NCI-H1694 (cell line): ENCODE measurements around the gene AZU1.
"Not testable (repeated sequence)": the region's sequence is repeated elsewhere in the genome, so short reads cannot be mapped to it uniquely, and the experiment has no call there.

Experiments
- DNase-seq: peaks from one replicate; lab custom pipeline; 2025; lab: John Stamatoyannopoulos, UW

The AZU1 gene

GRCh38 chr19:829129-829758 lies 1.6 kb downstream of the AZU1 start:
- DNase-seq, result no peak

- DNase-seq, result no peak
These were observed 4.1 kb downstream of the AZU1 start for GRCh38 chr19:831407-832369.

- no peak for DNase-seq
These were observed 6.6 kb downstream of the AZU1 start for GRCh38 chr19:834216-834615.

GRCh38 chr19:835210-835810 lies 7.7 kb downstream of the AZU1 start:
- DNase-seq, result no peak

- DNase-seq, result no peak
These were observed 13.0 kb downstream of the AZU1 start, which contains the start of gene PRTN3 for GRCh38 chr19:840519-841206. TSS of gene PRTN3 (plus strand) at chr19:840999. CDS start at chr19:841009, 10 bp downstream.

GRCh38 chr19:842802-843179 lies 15.2 kb downstream of the AZU1 start:
- DNase-seq, result not testable (repeated sequence)

GRCh38 chr19:843180-843835 lies 15.7 kb downstream of the AZU1 start:
- no peak for DNase-seq

- no peak for DNase-seq
These were observed 16.4 kb downstream of the AZU1 start for GRCh38 chr19:843836-844545.

- no peak for DNase-seq
These were observed 16.9 kb downstream of the AZU1 start for GRCh38 chr19:844546-844971.

- no peak for DNase-seq
These were observed 18.3 kb downstream of the AZU1 start for GRCh38 chr19:845707-846521.

- DNase-seq, result no peak
These were observed 20.8 kb downstream of the AZU1 start for GRCh38 chr19:848386-848921.

GRCh38 chr19:849195-849594 lies 21.6 kb downstream of the AZU1 start:
- DNase-seq, result not testable (repeated sequence)

- no peak for DNase-seq
These were observed 22.8 kb downstream of the AZU1 start for GRCh38 chr19:850221-850978.

- no peak for DNase-seq
These were observed 23.3 kb downstream of the AZU1 start for GRCh38 chr19:850979-851335.

GRCh38 chr19:852136-853013 lies 24.7 kb downstream of the AZU1 start, which contains the start of gene ELANE:
TSS of gene ELANE (plus strand) at chr19:852303. CDS start at chr19:852329, 26 bp downstream.
- no peak for DNase-seq

- no peak for DNase-seq
These were observed 25.5 kb downstream of the AZU1 start for GRCh38 chr19:853014-853585.

GRCh38 chr19:853614-854220 lies 26.1 kb downstream of the AZU1 start:
- DNase-seq, result not testable (repeated sequence)
